AG04450 (cell line): ENCODE measurements around the gene C19orf33. TPM values are rescaled to one million over a fixed set of nuclear protein-coding genes. Genes with fewer than 3 reads are reported as not detected.

Source experiments
- CTCF ChIA-PET: fragments of 300-600, 350-600 bp; formaldehyde crosslinking; extraction: SDS; loops from one replicate; lab custom pipeline; 2022; ENCODE audit warnings: antibody characterized with exemption, inconsistent platforms; lab: Charles Lee
- POLR2A ChIA-PET: fragments of 350-600 bp; formaldehyde crosslinking; extraction: SDS; loops from one replicate; lab custom pipeline; 2021; ENCODE audit warnings: antibody characterized with exemption, inconsistent platforms; lab: Yijun Ruan, JAX
- DNase-seq: peaks from one replicate; pipeline ENCODE4 v3.0.0-alpha.2; 2011; ENCODE audit warnings: low read depth, low spot score
- H3K27ac ChIP-seq: one replicate; pipeline ENCODE4 v1.5.1; 2012; ENCODE audit warnings: low read depth, low read length, control low read depth
- H3K27me3 ChIP-seq: one replicate; pipeline ENCODE4 v1.6.0; 2012; ENCODE audit warnings: low read length; ENCODE audit not compliant: control insufficient read depth, insufficient read depth
- H3K4me3 ChIP-seq: 2 replicates; pipeline ENCODE4 v1.5.1; 2011; ENCODE audit warnings: mild to moderate bottlenecking, low read depth, low read length, control low read depth
- H3K9me3 ChIP-seq: 2 replicates; pipeline ENCODE4 v1.5.1; 2012; ENCODE audit warnings: low read length; ENCODE audit not compliant: control insufficient read depth, insufficient read depth
- CTCF ChIP-seq: IDR thresholded peaks from 2 replicates; pipeline ENCODE4 v1.5.1; 2011; ENCODE audit warnings: low read depth, low read length, control low read depth, inconsistent platforms
- polyA plus RNA-seq: library from polyadenylated mRNA; depleted of rRNA; stranded (reverse); fragments of >200 nt; gene quantifications from 2 replicates; pipeline ENCODE4 v1.2.3, GENCODE V29; 2011

Gene C19orf33
- polyA plus RNA-seq, 1 experiment, result 0.38 TPM

- Histone ChIP-seq H3K9me3 (no peaks in the 10 kb centered on the region; the same call in 1 of the 2 replicates), H3K27ac (peak overlapping the region; percentile 61), H3K4me3 (no peak overlapping the region), H3K27me3 (no peaks in the 10 kb centered on the region)
- CTCF ChIA-PET, result interaction anchor here (0.6 to 1.5 kb wide), 3 partner anchors 9 to 55 kb away, joined by 3 to 6 read pairs (median 3); no protein-coding TSS in a partner anchor
- no peak for TF ChIP-seq CTCF
- peak; percentile 10 for DNase-seq
- POLR2A ChIA-PET, result interaction anchor here (1.2 kb wide), 1 partner anchor 9 kb away, joined by 4 read pairs; no protein-coding TSS in a partner anchor
Measured at GRCh38 chr19:38298821-38299680, 5.0 kb upstream of the C19orf33 start.

GRCh38 chr19:38304352-38304865, 358 bp downstream of the C19orf33 start:
- no peak overlapping the region for H3K4me3 ChIP-seq
- ChIA-PET CTCF (interaction anchor here (1.2 kb wide), 1 partner anchor 61 kb away, joined by 6 read pairs; no protein-coding TSS in a partner anchor), POLR2A (interaction anchor here (1.3 kb wide), 1 partner anchor 14 kb away, joined by 3 read pairs; no protein-coding TSS in a partner anchor)
- no peaks in the 10 kb centered on the region for H3K27me3 ChIP-seq
- no peak for TF ChIP-seq CTCF
- no peaks in the 10 kb centered on the region; the same call in 1 of the 2 replicates for H3K9me3 ChIP-seq
- no peak for DNase-seq
- H3K27ac ChIP-seq, result no peak overlapping the region

DNA sequence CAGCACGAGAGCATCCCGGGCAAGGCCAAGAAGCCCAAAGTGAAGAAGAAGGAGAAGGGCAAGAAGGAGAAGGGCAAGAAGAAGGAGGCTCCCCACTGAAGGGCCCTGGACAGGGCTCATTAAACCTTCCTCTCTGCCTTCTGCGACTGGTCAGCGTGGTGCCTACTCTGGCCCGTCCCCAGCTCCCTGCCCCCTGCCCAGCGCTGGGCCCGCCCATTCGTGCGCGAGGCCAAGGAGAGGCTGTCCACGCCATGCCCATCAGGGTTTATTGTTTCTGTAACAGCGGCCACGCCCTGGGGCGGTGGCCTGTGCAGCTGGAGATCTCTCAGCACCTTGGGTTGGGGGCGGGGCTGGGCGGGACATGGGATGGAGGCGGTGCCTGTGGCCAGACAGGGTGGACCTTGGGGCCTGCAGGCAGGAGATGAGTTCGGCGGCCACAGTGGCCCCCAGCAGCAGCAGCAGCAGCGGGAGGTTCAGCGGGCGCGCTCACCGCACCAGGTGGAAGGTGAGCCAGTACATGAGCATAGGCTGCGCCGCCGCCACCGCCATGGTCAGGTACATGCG, 897 bp downstream of the C19orf33 start:
- Histone ChIP-seq H3K27ac (no peak overlapping the region), H3K9me3 (no peaks in the 10 kb centered on the region; the same call in 1 of the 2 replicates), H3K4me3 (no peak overlapping the region), H3K27me3 (no peaks in the 10 kb centered on the region)
- CTCF ChIA-PET, result no interaction called here
- POLR2A ChIA-PET, result no interaction called here
- TF ChIP-seq CTCF, result no peak
- no peak for DNase-seq

DNA sequence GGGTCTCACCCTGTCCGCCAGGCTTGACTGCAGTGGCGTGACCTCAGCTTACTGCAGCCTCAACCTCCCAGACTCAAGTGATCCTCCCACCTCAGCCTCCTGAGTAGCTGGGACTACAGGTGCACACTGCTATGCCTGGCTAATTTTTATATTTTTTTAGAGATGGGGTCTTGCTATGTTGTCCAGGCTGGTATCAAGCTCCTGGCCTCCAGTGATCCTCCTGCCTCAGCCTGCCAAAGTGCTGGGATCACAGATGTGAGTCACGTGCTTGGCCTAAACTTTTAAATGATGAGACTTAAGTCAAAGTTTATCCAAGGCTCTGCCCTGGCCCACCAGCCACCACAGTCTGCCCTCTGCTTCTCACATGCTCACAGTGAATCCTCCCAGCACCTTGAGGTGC, 2.2 kb downstream of the C19orf33 start:
- Histone ChIP-seq H3K27me3 (no peaks in the 10 kb centered on the region), H3K9me3 (no peaks in the 10 kb centered on the region; the same call in 1 of the 2 replicates), H3K27ac (no peak overlapping the region), H3K4me3 (no peak overlapping the region)
- POLR2A ChIA-PET, result interaction anchor here (0.6 kb wide), 1 partner anchor 9 kb away, joined by 3 read pairs; no protein-coding TSS in a partner anchor
- CTCF ChIA-PET, result no interaction called here
- no peak for DNase-seq
- no peak for TF ChIP-seq CTCF
